Keratinocyte (primary cell): ENCODE data around the gene ARPC1A. TPM values are rescaled to one million over a fixed set of nuclear protein-coding genes. Genes with fewer than 3 reads are reported as not detected.
"Not testable (repeated sequence)": the region's sequence is repeated elsewhere in the genome, so short reads cannot be mapped to it uniquely, and the experiment has no call there.

Experiments
- DNase-seq: peaks from one replicate; pipeline ENCODE4 v3.0.0-alpha.2; 2011; ENCODE audit warnings: low read depth, missing footprints, low spot score
- FAIRE-seq: peaks from 2 replicates; lab custom pipeline; 2011; peaks lifted over from hg19 to GRCh38; lab: Jason Lieb, UNC
- H2AFZ ChIP-seq: 2 replicates; pipeline ENCODE4 v1.6.0; 2012; ENCODE audit warnings: low read length, control low read depth, inconsistent platforms; ENCODE audit not compliant: control insufficient read depth
- H3K27ac ChIP-seq: 2 replicates; pipeline ENCODE4 v1.5.1; 2011; ENCODE audit warnings: low read length; ENCODE audit not compliant: control insufficient read depth, insufficient read depth
- H3K27me3 ChIP-seq: 3 replicates; pipeline ENCODE4 v1.6.0; 2011; ENCODE audit warnings: low read length; ENCODE audit not compliant: control insufficient read depth, insufficient read depth; ENCODE audit errors: extremely low read depth
- H3K36me3 ChIP-seq, 2 experiments: 2 replicates in 1 of 2; 3 replicates in 1 of 2; pipeline ENCODE4 v1.5.1; 2011; ENCODE audit warnings: low read length in 2 of 2, mild to moderate bottlenecking in 1 of 2; ENCODE audit not compliant: control insufficient read depth in 2 of 2, insufficient read depth in 2 of 2; ENCODE audit errors: extremely low read depth in 1 of 2
- H3K4me1 ChIP-seq: 3 replicates; pipeline ENCODE4 v1.5.1; 2011; ENCODE audit warnings: low read length; ENCODE audit not compliant: control insufficient read depth, insufficient read depth; ENCODE audit errors: extremely low read depth
- H3K4me2 ChIP-seq: 3 replicates; pipeline ENCODE4 v1.6.0; 2011; ENCODE audit warnings: low read depth, low read length; ENCODE audit not compliant: control insufficient read depth, insufficient read depth; ENCODE audit errors: extremely low read depth
- H3K4me3 ChIP-seq, 3 experiments: fragments of 200-600 bp in 1 of 3; sonication (generic) in 1 of 3; 2 replicates in 2 of 3; 3 replicates in 1 of 3; pipeline ENCODE4 v1.5.1; 2011 to 2016; ENCODE audit warnings: low read length in 3 of 3, mild to moderate bottlenecking in 3 of 3, control low read depth in 2 of 3, inconsistent platforms in 1 of 3, low read depth in 1 of 3, mixed read lengths in 1 of 3, mixed run types in 1 of 3, moderate library complexity in 1 of 3; ENCODE audit not compliant: control insufficient read depth in 2 of 3, insufficient read depth in 2 of 3; ENCODE audit errors: extremely low read depth in 1 of 3
- H3K79me2 ChIP-seq: 2 replicates; pipeline ENCODE4 v1.6.0; 2012; ENCODE audit warnings: low read length; ENCODE audit not compliant: control insufficient read depth, insufficient read depth
- H3K9ac ChIP-seq: 3 replicates; pipeline ENCODE4 v1.6.0; 2011; ENCODE audit warnings: low read length; ENCODE audit not compliant: control insufficient read depth, insufficient read depth; ENCODE audit errors: extremely low read depth
- H3K9me1 ChIP-seq: 3 replicates; pipeline ENCODE4 v1.6.0; 2011; ENCODE audit warnings: low read length; ENCODE audit not compliant: control insufficient read depth, insufficient read depth; ENCODE audit errors: extremely low read depth
- H3K9me3 ChIP-seq: 2 replicates; pipeline ENCODE4 v1.5.1; 2012; ENCODE audit warnings: low read depth, low read length; ENCODE audit not compliant: control insufficient read depth
- H4K20me1 ChIP-seq: 3 replicates; pipeline ENCODE4 v1.6.0; 2011; ENCODE audit warnings: low read length; ENCODE audit not compliant: control insufficient read depth, insufficient read depth; ENCODE audit errors: extremely low read depth
- dilution Hi-C: fragments of 300-500 bp; cut with MboI; formaldehyde crosslinking; loops from one replicate; pipeline ENCODE4 v1.7.0; 2020; ENCODE audit warnings: low sequenced_read_pairs; ENCODE audit not compliant: extremely low pct_ligation_motif_present
- polyA plus RNA-seq, 5 experiments: library from polyadenylated mRNA; depleted of rRNA in 3 of 5; stranded (reverse) in 3 of 5; stranded (forward) in 1 of 5; unstranded in 1 of 5; fragments of >200 nt; gene quantifications; 1 replicate in 1 of 5; 2 replicates in 3 of 5; 3 replicates in 1 of 5; pipeline versions ENCODE4 v1.2.1 to v1.2.3, GENCODE V29; 2011 to 2012; ENCODE audit warnings: missing spikeins in 2 of 5, low read depth in 1 of 5, low replicate concordance in 1 of 5
- TF ChIP-seq, protein P1 (sequence below), 3 experiments: IDR thresholded peaks in 1 of 3; conservative IDR thresholded peaks in 1 of 3; optimal IDR thresholded peaks in 1 of 3; 2 replicates in 2 of 3; 3 replicates in 1 of 3; pipeline versions ENCODE3 to v1.5.1; 2011; ENCODE audit warnings: low read length in 3 of 3, mild to moderate bottlenecking in 3 of 3, moderate library complexity in 2 of 3, control low read depth in 1 of 3, inconsistent platforms in 1 of 3; ENCODE audit not compliant: insufficient read depth in 2 of 3; ENCODE audit errors: extremely low read depth in 1 of 3

ARPC1A gene
- polyA plus RNA-seq, 1 donor (not counting 4 experiments of a cell fraction or from before 2014, with no cell fraction given), result 133 TPM

DNA sequence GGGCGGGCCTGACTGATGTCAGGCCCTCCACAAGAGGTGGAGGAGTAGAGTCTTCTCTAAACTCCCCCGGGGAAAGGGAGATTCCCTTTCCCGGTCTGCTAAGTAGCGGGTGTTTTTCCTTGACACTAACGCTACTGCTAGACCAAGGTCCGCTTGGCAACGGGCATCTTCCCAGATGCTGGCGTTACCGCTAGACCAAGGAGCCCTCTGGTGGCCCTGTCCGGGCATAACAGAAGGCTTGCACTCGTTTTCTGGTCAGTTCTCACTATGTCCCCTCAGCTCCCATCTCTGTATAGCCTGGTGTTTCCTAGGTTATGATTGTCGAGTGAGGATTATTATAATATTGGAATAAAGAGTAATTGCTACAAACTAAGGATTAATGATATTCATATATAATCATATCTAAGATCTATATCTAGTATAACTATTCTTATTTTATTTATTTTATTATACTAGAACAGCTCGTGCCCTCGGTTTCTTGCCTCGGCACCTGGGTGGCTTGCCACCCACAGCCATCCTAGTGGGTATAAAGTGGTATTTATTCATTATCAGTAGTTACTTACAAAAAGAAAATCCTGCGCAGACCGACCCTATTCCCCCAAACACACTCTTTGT lies 89.9 kb downstream of the ARPC1A start:
- DNase-seq, dilution Hi-C loops, H3K27me3 ChIP-seq, H3K4me2 ChIP-seq, H3K27ac ChIP-seq, H2AFZ ChIP-seq, H3K4me1 ChIP-seq, H3K9me3 ChIP-seq, H3K9ac ChIP-seq, H3K4me3 ChIP-seq, H4K20me1 ChIP-seq, H3K9me1 ChIP-seq, FAIRE-seq: not testable (repeated sequence)
- TF ChIP-seq, protein P1, sequence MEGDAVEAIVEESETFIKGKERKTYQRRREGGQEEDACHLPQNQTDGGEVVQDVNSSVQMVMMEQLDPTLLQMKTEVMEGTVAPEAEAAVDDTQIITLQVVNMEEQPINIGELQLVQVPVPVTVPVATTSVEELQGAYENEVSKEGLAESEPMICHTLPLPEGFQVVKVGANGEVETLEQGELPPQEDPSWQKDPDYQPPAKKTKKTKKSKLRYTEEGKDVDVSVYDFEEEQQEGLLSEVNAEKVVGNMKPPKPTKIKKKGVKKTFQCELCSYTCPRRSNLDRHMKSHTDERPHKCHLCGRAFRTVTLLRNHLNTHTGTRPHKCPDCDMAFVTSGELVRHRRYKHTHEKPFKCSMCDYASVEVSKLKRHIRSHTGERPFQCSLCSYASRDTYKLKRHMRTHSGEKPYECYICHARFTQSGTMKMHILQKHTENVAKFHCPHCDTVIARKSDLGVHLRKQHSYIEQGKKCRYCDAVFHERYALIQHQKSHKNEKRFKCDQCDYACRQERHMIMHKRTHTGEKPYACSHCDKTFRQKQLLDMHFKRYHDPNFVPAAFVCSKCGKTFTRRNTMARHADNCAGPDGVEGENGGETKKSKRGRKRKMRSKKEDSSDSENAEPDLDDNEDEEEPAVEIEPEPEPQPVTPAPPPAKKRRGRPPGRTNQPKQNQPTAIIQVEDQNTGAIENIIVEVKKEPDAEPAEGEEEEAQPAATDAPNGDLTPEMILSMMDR (optimal IDR thresholded peaks at IDR 0.05 in 1 of 3, IDR thresholded peaks at IDR 0.05 in 1 of 3, conservative IDR thresholded peaks at IDR 0.05 in 1 of 3; ENCODE audit: extremely low read depth in 1 of 3, insufficient read depth in 2 of 3, low read length in 3 of 3), result peak; percentile 37 to 65 (median 48)
- peaks cover 20% of the 10 kb centered on the region for H3K79me2 ChIP-seq
- H3K36me3 ChIP-seq, result peaks cover 45 to 47% of the 10 kb centered on the region in 2 experiments

Other genes starting within 250 kb of the ARPC1A start
- gene SMURF1, start 181.8 kb upstream of the ARPC1A start, polyA plus RNA-seq, result 20.7 to 32.3 TPM (median 22.2 TPM) in 3 replicates
- 0.21 to 0.50 TPM (median 0.39 TPM) in 3 replicates for gene KPNA7, start 117.8 kb upstream of the ARPC1A start, polyA plus RNA-seq
- 0.55 to 2.2 TPM (median 0.69 TPM) in 3 replicates for gene MYH16, start 53.1 kb upstream of the ARPC1A start, polyA plus RNA-seq
- 352 to 488 TPM (median 383 TPM) in 3 replicates for gene ARPC1B, start 48.8 kb downstream of the ARPC1A start, polyA plus RNA-seq
- gene PDAP1, start 82.7 kb downstream of the ARPC1A start, polyA plus RNA-seq, result 35.6 to 137 TPM (median 99.1 TPM) in 3 replicates
- gene BUD31, start 83.1 kb downstream of the ARPC1A start, polyA plus RNA-seq, result 35.8 to 73.3 TPM (median 70.1 TPM) in 3 replicates
- 2.8 to 3.5 TPM (median 3.3 TPM) in 3 replicates for gene PTCD1, start 112.9 kb downstream of the ARPC1A start, polyA plus RNA-seq
- 21.8 to 28.6 TPM (median 25.0 TPM) in 3 replicates for gene CPSF4, start 113.0 kb downstream of the ARPC1A start, polyA plus RNA-seq
- gene ATP5MF, start 140.3 kb downstream of the ARPC1A start, polyA plus RNA-seq, result 741 to 2,588 TPM (median 871 TPM) in 3 replicates
- gene ZNF789, start 147.0 kb downstream of the ARPC1A start, polyA plus RNA-seq, result 5.4 to 17.5 TPM (median 14.7 TPM) in 3 replicates
- gene ZNF394, start 174.4 kb downstream of the ARPC1A start, polyA plus RNA-seq, result 9.1 to 10.4 TPM (median 10.1 TPM) in 3 replicates
- 7.4 to 8.4 TPM (median 8.4 TPM) in 3 replicates for gene ZKSCAN5, start 178.8 kb downstream of the ARPC1A start, polyA plus RNA-seq
- 5.5 to 7.6 TPM (median 5.7 TPM) in 3 replicates for gene FAM200A, start 226.2 kb downstream of the ARPC1A start, polyA plus RNA-seq
- gene ZNF655, start 232.7 kb downstream of the ARPC1A start, polyA plus RNA-seq, result 46.2 to 71.1 TPM (median 59.6 TPM) in 3 replicates